GM18868 (cell line): ENCODE results near the gene ITIH3.

Experiments
- ATAC-seq: cut with Tn5 transposase; IDR thresholded peaks from one replicate; pipeline ENCODE4 v1.9.1; 2021; ENCODE audit warnings: mild to moderate bottlenecking, moderate library complexity; ENCODE audit not compliant: unreplicated experiment

ITIH3 gene

DNA sequence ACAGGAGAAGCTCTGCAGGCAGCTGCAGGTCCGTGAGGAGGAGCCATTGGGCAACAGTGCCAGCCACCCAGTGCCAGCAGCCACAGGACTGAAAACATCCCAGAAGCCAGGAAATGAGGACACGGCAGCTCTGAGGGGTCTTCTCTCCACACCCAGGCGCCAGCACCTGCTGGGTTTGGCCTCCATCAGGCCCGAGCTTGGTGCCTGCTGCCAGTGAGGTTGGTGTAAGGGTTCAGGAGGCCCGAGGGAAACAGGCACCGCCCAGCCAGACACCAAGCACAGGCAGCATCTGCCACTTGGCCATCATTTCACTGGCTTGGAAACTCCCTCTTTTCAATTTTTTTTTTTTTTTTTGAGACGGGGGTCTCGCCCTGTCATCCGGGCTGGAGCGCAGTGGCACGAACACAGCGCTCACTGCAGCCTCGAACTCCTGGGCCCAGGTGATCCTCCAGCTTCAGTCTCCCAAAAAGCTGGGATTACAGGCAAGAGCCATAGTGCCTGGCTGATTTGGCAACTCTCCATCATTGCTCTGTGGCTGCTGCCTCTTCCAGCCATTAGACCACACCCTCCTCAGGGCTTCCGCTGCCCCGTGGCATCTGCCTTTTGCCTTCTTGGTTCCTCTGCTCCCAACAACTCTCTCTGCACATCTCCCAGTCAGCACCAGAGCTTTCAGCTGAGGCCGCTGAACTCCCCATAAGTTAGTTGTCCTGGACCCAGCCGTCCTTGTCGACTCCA, 1.5 kb upstream of the ITIH3 start:
- ATAC-seq: no peak

GRCh38 chr3:52793702-52794611, 639 bp upstream of the ITIH3 start:
- ATAC-seq: no peak

DNA sequence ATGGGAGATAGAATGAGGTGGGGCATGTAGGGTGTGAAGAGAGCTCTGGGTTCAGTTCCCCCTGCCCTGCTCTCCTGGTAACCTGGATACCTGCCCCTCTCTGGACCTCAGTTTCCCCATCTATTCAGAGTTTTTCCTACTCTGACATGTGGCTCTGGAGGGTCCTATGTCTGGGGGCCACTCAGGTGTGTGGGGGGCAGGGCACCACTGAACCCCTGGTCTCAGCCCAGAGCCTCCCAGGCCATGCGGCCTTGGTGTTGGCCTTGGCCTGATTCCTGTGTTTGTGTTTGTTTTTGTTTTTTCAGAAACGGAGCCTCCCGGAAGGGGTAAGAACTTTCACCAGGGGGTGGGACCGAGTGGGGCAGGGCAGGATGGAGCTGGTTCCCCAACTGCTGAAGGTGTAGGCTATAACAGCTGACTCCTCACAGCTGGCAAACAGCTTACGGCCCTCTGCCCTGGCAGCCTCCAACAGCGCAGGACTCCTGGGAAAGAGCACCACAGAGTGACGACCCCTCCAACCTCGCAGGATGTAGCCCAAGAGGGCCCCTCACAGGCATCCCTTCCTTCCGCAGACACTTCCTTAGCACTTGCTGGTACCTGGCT, 803 bp downstream of the ITIH3 start:
- no peak for ATAC-seq

GRCh38 chr3:52796411-52796810, 1.8 kb downstream of the ITIH3 start:
- no peak for ATAC-seq

GRCh38 chr3:52798376-52798977, 3.9 kb downstream of the ITIH3 start:
- ATAC-seq: no peak

DNA sequence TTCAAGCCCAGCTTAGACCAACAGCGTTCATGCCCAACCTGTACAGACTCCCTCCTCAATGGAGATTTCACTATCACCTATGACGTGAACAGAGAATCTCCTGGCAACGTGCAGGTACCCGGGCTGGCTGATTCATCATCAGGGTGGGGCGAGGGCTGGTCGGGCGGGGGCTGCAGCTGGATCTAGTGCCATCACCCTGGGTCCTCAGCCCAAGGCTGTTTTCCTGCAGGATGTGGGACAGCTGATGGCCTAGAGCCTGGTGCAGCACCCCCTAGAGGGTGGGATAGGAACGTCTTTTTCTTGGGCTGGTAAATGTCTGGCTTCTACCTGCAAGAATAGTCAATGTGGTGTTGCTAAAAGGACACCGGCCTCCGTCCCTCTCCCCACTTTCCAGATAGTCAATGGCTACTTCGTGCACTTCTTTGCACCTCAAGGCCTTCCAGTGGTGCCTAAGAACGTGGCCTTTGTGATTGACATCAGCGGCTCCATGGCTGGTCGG, 4.4 kb downstream of the ITIH3 start:
- no peak for ATAC-seq

GRCh38 chr3:52800079-52800478, 5.5 kb downstream of the ITIH3 start:
- no peak for ATAC-seq

GRCh38 chr3:52801839-52802238, 7.2 kb downstream of the ITIH3 start:
- ATAC-seq: no peak

DNA sequence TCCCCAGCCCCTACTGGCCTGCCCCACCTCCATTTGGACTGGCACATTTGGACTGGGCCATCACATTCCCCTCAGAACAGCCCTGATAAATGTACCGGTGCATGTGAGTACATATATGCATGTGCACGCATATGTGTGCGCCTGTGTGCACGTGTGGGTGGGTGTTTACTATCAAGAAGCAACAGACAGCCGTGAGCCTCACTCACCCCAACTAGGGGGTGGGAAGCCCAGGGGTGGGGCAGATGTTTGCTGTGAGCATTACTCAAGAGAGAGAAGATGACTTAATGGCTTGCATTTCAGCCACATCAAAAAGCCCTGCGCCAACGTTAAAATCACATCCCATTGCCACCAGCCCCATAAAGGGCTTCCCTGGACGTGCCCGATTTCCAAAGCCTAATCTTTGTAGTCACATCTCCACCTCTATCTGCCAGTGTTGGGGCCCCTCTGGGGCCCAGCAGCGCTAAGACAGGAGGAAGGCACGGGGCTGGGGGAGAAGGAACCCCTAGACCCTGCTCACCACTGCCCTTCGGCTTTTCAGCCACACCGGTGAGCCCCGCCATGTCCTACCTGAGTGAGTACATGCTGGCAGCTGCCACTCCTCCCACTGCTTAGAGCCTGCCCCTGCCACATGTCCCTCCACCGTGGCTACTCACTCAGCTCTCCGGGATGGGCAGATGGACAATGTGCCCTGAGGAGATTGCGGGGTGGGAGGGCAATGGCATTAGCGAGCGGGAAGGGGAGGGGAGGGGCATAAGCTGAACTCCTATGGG, 10.9 kb downstream of the ITIH3 start:
- ATAC-seq: no peak

DNA sequence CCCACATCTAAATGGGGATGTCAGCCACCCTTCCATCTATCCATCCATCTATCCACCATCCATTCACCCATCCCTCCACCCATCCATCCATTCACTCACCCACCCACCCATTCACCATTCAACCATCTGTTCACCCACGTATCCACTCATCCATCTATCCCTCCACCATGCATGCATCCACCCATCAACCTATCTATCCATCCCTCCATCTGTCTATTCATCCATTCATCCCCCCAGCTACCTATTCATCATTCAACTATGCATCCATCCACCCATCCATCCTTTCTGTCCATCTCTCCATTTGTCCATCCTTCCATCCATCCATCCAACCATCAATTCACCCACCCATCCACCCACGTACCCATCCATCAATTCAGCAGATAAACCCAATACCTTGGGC, 14.6 kb downstream of the ITIH3 start:
- ATAC-seq: no peak

- ATAC-seq: no peak
Observed at GRCh38 chr3:52809662-52810377, 15.2 kb downstream of the ITIH3 start.

GRCh38 chr3:52810923-52811322, 16.3 kb downstream of the ITIH3 start:
- no peak for ATAC-seq

DNA sequence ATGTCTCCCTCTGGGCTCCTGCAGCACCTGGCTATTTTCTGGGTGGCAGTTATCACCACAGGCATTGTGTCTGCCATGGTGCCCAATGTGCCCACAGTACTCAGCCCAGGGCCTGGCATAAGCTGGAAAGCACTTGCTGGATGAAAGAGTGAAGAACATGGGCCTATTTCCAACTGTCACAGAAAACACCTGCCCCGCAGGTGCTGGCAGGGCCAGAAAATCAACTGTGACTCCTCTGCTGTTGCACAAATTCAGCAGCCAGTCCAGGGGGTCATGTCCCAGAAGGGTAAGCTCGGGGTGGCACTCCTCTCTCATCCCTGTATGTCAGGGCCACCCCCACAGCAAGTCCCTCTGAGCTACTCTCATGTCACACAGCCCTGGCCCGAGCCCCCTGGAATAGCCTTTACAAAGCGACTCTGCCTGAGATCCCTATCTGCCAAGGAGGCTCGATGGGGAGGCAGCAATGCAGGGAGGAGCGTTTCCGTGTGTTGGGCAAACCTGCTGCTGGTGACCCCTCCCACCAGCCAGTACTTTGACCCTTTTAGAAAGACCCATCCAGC, 16.9 kb downstream of the ITIH3 start:
- ATAC-seq: no peak

DNA sequence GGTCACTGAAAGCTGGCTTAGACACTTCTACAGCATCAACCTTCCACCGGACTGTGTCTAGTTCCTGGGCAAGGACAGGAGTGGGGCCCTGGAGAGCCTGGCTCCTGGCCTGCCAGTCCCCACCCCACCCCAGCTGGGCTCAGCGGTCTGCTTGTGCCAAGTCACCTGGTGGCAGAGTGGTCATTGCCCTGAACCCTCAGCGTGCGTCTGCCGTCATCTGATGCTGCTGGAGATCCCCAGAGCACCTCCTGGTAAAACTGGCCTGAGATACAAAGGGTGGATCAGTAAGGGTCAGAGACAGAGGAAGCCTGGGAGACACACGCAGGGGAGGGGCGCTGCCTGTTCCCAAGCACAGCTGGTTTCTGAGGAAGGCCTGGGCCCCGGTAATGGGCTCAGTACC, 19.2 kb downstream of the ITIH3 start:
- no peak for ATAC-seq

DNA sequence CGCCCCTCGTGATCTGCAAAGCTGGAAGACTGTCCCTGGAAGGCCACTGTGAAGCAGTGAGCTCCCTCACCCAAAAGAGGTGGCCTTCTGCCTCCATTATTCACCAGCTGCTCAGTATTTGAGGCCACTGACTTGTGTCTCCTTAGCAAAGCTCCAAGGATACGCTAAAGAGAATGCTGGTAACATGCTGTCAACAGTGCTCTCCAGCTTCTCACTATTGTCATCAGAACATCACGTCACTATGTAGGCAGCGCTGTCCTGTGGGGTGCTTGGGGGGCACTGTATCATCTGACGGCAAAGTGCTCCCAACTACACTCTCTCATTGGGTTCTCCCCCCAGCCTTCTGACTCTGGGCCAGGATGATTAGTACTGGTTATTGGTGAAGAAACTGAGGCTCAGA, 21.6 kb downstream of the ITIH3 start:
- no peak for ATAC-seq

- no peak for ATAC-seq
Observed at GRCh38 chr3:52816654-52817053, 22.1 kb downstream of the ITIH3 start.

- no peak for ATAC-seq
Observed at GRCh38 chr3:52817221-52817620, 22.6 kb downstream of the ITIH3 start.

DNA sequence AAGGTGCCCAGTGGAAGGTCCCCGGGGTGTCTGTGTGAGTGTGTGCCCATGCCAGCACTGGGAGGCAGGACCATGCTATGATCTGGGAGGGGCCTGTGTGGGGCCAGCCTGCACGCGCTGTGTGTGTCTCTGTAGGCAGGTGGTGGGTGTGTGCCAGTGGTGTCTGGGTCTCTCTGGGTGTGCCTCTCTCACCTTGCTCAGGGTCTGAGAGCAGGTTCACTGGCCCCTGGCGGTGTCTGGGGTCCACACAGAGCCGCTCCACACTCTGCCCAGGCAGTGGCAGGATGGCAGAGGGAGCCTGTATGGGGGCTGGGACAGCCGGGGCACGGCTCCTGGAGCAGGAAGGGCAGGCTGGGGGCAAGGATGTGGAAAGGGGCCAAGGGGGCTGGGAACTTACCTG, 23.3 kb downstream of the ITIH3 start:
- no peak for ATAC-seq

- ATAC-seq: no peak
Observed at GRCh38 chr3:52819936-52820335, 25.3 kb downstream of the ITIH3 start.
